HL-60 (cell line): ENCODE measurements around the gene TUT1.

Experiments used
- GABPA ChIP-seq: IDR thresholded peaks from 2 replicates; pipeline ENCODE4 v1.6.1; 2012; ENCODE audit warnings: low read depth
- POLR2AphosphoS5 ChIP-seq: IDR thresholded peaks from 2 replicates; pipeline ENCODE4 v1.6.1; 2012; ENCODE audit warnings: low read depth
- SPI1 ChIP-seq: IDR thresholded peaks from 2 replicates; pipeline ENCODE4 v1.6.1; 2012; ENCODE audit warnings: low read depth, mild to moderate bottlenecking, borderline replicate concordance
- TF ChIP-seq, protein P1 (sequence below): IDR thresholded peaks from one replicate; pipeline ENCODE4 v1.5.1; 2011; ENCODE audit warnings: low read length, control low read depth, inconsistent platforms; ENCODE audit not compliant: insufficient read depth
- TF ChIP-seq, protein P2 (sequence below): IDR thresholded peaks from 2 replicates; pipeline ENCODE4 v1.6.1; 2012; ENCODE audit warnings: low read depth; ENCODE audit not compliant: insufficient replicate concordance

DNA sequence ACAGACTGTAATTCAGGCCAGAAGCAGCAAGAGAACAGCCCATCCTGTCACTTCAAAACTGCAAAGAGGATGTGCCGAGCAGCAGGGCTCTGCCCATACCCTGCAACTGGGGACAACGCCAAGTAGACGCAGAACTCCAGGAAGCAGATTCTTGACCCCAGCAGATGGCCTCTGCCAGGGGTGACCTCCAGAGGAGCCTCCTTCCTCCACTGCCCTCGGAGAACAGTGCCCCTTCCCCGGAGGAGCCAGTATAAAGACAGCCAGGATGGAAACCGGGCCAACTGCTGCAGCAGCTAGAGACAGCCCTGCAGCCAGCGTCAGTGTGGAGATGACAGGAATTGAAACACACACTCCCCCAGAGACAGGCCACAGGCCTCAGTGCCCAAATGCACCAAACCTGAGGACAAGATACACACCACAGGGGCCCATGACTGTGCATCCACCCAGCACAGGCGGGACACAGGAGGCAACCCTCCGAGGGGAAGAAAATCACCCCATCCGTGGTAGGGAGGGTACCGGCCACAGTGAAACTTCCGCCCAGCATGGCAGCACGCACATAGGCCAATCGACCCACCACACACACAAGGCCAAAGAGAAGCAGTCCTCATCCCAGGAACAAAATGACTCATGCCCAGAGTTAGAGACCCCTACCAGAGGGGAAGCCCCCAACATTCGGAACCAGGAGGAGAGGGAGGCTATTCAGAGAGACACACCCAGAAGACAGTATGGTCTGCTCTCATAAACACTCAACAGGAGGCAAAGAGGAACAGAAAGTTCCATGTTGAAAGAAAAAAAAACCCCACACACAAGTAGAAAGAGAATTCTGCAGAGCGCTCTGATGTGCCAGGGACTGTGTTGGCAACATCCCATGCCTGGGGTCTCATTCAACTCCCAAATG, 50.3 kb downstream of the TUT1 start:
- TF ChIP-seq, protein P1, sequence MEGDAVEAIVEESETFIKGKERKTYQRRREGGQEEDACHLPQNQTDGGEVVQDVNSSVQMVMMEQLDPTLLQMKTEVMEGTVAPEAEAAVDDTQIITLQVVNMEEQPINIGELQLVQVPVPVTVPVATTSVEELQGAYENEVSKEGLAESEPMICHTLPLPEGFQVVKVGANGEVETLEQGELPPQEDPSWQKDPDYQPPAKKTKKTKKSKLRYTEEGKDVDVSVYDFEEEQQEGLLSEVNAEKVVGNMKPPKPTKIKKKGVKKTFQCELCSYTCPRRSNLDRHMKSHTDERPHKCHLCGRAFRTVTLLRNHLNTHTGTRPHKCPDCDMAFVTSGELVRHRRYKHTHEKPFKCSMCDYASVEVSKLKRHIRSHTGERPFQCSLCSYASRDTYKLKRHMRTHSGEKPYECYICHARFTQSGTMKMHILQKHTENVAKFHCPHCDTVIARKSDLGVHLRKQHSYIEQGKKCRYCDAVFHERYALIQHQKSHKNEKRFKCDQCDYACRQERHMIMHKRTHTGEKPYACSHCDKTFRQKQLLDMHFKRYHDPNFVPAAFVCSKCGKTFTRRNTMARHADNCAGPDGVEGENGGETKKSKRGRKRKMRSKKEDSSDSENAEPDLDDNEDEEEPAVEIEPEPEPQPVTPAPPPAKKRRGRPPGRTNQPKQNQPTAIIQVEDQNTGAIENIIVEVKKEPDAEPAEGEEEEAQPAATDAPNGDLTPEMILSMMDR = no peak
- TF ChIP-seq POLR2AphosphoS5 = no peak
- TF ChIP-seq, protein P2, sequence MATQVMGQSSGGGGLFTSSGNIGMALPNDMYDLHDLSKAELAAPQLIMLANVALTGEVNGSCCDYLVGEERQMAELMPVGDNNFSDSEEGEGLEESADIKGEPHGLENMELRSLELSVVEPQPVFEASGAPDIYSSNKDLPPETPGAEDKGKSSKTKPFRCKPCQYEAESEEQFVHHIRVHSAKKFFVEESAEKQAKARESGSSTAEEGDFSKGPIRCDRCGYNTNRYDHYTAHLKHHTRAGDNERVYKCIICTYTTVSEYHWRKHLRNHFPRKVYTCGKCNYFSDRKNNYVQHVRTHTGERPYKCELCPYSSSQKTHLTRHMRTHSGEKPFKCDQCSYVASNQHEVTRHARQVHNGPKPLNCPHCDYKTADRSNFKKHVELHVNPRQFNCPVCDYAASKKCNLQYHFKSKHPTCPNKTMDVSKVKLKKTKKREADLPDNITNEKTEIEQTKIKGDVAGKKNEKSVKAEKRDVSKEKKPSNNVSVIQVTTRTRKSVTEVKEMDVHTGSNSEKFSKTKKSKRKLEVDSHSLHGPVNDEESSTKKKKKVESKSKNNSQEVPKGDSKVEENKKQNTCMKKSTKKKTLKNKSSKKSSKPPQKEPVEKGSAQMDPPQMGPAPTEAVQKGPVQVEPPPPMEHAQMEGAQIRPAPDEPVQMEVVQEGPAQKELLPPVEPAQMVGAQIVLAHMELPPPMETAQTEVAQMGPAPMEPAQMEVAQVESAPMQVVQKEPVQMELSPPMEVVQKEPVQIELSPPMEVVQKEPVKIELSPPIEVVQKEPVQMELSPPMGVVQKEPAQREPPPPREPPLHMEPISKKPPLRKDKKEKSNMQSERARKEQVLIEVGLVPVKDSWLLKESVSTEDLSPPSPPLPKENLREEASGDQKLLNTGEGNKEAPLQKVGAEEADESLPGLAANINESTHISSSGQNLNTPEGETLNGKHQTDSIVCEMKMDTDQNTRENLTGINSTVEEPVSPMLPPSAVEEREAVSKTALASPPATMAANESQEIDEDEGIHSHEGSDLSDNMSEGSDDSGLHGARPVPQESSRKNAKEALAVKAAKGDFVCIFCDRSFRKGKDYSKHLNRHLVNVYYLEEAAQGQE = no peak
- no peak for TF ChIP-seq GABPA
- no peak for TF ChIP-seq SPI1
